H1 (cell line): ENCODE measurements around the gene CBX4. TPM values are rescaled to one million over a fixed set of nuclear protein-coding genes. Genes with fewer than 3 reads are reported as not detected.

Experiments used
- ASH2L ChIP-seq: fragments of 200-600, 300-600 bp; sonication (generic); IDR thresholded peaks from one replicate; pipeline ENCODE4 v1.7.1; 2017; ENCODE audit warnings: low read length
- CBX5 ChIP-seq: fragments of 300-800, 300-1000 bp; sonication (generic); IDR thresholded peaks from 2 replicates; pipeline ENCODE4 v1.7.1; 2016; ENCODE audit warnings: antibody characterized with exemption, low read length, low read depth
- CHD2 ChIP-seq: IDR thresholded peaks from 2 replicates; pipeline ENCODE4 v1.6.1; 2012; ENCODE audit warnings: low read length, improper control_type of control experiment
- CTBP2 ChIP-seq: IDR thresholded peaks from 2 replicates; pipeline ENCODE4 v1.7.0; 2011; ENCODE audit warnings: borderline replicate concordance, mild to moderate bottlenecking, moderate library complexity, mixed read lengths, low read length; ENCODE audit not compliant: insufficient read depth, insufficient read length
- RNF2 ChIP-seq: fragments of 200-900, 300-1000 bp; sonication (generic); IDR thresholded peaks from 2 replicates; pipeline ENCODE4 v1.7.1; 2016; ENCODE audit warnings: borderline replicate concordance, low read depth, mild to moderate bottlenecking, antibody characterized with exemption, low read length; ENCODE audit not compliant: poor library complexity, severe bottlenecking; ENCODE audit errors: missing control alignments
- ZNF274 ChIP-seq: IDR thresholded peaks from 2 replicates; pipeline ENCODE4 v1.7.0; 2012; ENCODE audit warnings: low read length, borderline replicate concordance; ENCODE audit errors: extremely low read depth
- polyA plus RNA-seq, 7 experiments: library from polyadenylated mRNA; depleted of rRNA in 3 of 7; stranded (reverse) in 5 of 7; unstranded in 2 of 7; fragments of >200 nt in 5 of 7; fragments of 200-250 nt in 2 of 7; gene quantifications; 1 replicate in 5 of 7; 2 replicates in 1 of 7; 4 replicates in 1 of 7; pipeline versions ENCODE4 v1.2.1 to v1.2.3, GENCODE V29; 2011 to 2013; ENCODE audit warnings: missing spikeins in 2 of 7, mixed read lengths in 2 of 7
- total RNA-seq: library from RNA; stranded (reverse); fragmentation: NEBNext Ultra II Directional; extraction: Animal tissue kit (Norgen Biotek cat#: 25700); gene quantifications from 2 replicates; pipeline ENCODE4 v1.2.1, GENCODE V29; 2021

The CBX4 gene
- total and polyA plus RNA-seq, 2 of the 8 experiments (the other 6 are each of a cell fraction or from before 2014, with no cell fraction given) = 1.8 to 4.0 TPM

- TF ChIP-seq RNF2 (peak; percentile 5), CBX5 (no peak), CHD2 (no peak), ASH2L (no peak), CTBP2 (no peak), ZNF274 (no peak)
These were observed 49.1 kb downstream of the CBX4 start (continued) for GRCh38 chr17:79789943-79790804.
